H1 (cell line): Measurements from ENCODE around the gene DNAH1. TPM values are rescaled to one million over a fixed set of nuclear protein-coding genes. Genes with fewer than 3 reads are reported as not detected.

Source experiments
- POU5F1 ChIP-seq: IDR thresholded peaks from 2 replicates; pipeline ENCODE4 v1.6.1; 2011; ENCODE audit warnings: low read depth, mild to moderate bottlenecking, low read length, moderate library complexity
- SP2 ChIP-seq: IDR thresholded peaks from 2 replicates; pipeline ENCODE4 v1.6.1; 2012; ENCODE audit warnings: mild to moderate bottlenecking, low read length, inconsistent platforms
- polyA plus RNA-seq, 7 experiments: library from polyadenylated mRNA; depleted of rRNA in 3 of 7; stranded (reverse) in 5 of 7; unstranded in 2 of 7; fragments of >200 nt in 5 of 7; fragments of 200-250 nt in 2 of 7; gene quantifications; 1 replicate in 5 of 7; 2 replicates in 1 of 7; 4 replicates in 1 of 7; pipeline versions ENCODE4 v1.2.1 to v1.2.3, GENCODE V29; 2011 to 2013; ENCODE audit warnings: missing spikeins in 2 of 7, mixed read lengths in 2 of 7
- total RNA-seq: library from RNA; stranded (reverse); fragmentation: NEBNext Ultra II Directional; extraction: Animal tissue kit (Norgen Biotek cat#: 25700); gene quantifications from 2 replicates; pipeline ENCODE4 v1.2.1, GENCODE V29; 2021
- TF ChIP-seq, protein P1 (sequence below): IDR thresholded peaks from 2 replicates; pipeline ENCODE4 v1.6.1; 2012; ENCODE audit warnings: low read length, inconsistent platforms

The DNAH1 gene
- total and polyA plus RNA-seq, 2 of the 8 experiments (the other 6 are each of a cell fraction or from before 2014, with no cell fraction given): 1.0 to 1.5 TPM

DNA sequence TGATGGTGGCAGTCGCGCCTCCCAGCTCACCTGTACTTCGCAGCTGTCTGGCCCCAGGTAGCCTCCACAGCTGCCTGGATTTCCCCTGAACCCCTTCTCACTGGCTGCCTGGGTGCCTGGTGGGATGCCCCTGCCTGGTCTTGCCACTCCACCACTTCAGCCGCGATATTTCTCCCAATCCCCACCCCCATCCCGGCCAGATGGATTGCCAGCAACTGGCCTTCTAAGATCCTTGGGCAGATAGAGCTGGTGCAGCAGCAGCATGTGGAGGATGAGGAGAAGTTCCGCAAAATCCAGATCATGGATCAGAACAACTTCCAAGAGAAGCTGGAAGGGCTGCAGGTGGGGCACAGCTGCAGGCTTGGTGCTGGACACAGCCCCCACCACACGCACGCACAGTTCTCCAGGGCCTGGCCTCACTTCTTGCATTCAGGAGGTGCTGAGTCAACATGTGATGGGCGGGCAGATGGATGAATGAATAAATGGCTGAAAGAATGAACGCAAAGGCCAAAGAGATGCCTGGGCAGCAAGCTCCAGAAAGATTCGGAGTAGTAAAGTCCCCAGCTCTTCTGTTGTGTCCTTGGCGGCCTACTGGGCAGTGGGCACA, 35.7 kb downstream of the DNAH1 start (continued):
- TF ChIP-seq, protein P1, sequence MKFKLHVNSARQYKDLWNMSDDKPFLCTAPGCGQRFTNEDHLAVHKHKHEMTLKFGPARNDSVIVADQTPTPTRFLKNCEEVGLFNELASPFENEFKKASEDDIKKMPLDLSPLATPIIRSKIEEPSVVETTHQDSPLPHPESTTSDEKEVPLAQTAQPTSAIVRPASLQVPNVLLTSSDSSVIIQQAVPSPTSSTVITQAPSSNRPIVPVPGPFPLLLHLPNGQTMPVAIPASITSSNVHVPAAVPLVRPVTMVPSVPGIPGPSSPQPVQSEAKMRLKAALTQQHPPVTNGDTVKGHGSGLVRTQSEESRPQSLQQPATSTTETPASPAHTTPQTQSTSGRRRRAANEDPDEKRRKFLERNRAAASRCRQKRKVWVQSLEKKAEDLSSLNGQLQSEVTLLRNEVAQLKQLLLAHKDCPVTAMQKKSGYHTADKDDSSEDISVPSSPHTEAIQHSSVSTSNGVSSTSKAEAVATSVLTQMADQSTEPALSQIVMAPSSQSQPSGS: no peak
- no peak for TF ChIP-seq SP2
- TF ChIP-seq POU5F1: no peak
